SKM-1 (cell line): ENCODE results near the gene TM4SF18.
"Not testable (repeated sequence)": the region's sequence is repeated elsewhere in the genome, so short reads cannot be mapped to it uniquely, and the experiment has no call there.

Experiments
- DNase-seq: peaks from one replicate; lab custom pipeline; 2025; ENCODE audit not compliant: unreplicated experiment; lab: John Stamatoyannopoulos, UW

TM4SF18 gene

DNA sequence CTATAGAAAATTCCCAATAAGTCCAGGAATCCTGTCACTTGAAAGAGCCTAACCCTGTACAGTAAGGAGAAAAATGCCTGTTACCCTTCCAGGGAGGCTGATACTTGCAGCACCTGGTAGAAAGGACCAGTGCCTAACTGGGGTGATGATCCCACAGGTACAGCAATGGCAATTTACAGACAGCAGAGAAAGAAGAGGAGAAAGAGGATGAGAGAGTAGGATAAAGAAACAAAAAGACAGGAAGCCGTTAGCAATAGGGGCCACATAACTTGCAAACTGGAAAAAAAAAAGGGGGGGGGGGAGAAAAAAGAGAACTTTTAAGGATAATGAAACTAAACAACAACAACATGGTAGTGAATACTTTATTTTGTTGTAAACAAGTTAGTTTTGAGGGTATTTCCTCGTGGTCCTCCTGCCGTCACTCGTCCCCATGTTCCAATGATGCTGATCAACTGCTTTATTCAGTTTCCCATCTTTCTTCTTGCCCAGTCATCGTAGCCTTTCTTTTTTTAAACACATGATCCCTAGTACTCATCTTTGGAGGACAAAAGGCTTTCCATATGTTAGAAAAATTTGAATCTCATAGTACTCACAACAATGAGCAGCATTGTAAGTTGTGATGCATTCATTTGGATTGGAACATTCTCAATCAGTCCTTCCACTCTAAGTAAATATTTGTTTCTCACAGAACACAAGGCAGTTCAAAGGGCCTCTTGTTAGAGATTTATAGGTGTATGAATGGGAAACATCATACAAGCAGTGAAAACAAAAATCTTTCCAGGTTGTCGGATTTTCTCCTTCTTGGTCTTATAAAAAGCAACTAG lies 35.5 kb upstream of the TM4SF18 start:
- DNase-seq, result no peak

DNA sequence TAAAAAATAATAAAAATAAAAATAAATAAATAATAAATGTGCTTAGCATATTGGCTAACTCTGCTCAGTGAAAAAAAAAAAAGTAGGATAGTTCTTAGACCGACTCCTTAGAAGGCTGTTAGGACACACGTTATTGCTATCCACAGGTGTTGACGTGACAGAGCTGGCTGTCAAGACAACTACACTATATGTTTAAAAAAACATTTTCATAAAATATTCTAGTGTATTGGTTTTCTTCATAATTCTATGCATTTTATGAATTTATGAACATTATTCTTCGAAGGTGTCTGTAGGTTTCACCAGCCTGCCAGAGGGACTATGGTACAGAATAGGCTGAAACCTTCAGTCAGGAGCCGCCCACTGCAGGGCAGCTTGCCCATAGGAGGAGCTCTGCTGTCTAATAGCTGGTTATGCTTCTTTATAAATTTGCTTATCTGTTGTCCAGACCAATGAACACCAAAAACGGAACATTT lies 34.8 kb upstream of the TM4SF18 start:
- DNase-seq, result no peak

GRCh38 chr3:149366941-149367840 lies 33.8 kb upstream of the TM4SF18 start:
- no peak for DNase-seq

- no peak for DNase-seq
Observed at GRCh38 chr3:149366031-149366430, 32.6 kb upstream of the TM4SF18 start.

DNA sequence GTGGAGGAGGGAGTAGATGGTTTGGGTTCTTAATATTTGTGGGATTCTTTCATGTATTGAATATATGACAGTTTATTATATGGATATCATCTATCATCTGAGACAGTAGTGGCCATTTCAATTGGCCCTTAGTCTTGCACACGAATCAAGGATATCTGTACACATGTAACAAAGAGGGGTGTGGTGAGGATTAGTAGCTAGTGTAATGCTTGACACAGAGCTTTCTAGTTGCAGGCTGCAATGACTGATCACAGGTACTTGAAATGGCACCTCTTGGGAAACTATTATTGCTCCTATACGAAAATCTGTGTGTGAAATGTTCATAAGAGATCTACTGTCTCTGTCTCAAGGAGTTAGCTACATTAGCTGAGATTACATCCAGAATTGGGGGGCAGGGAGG lies 31.2 kb upstream of the TM4SF18 start:
- no peak for DNase-seq

DNA sequence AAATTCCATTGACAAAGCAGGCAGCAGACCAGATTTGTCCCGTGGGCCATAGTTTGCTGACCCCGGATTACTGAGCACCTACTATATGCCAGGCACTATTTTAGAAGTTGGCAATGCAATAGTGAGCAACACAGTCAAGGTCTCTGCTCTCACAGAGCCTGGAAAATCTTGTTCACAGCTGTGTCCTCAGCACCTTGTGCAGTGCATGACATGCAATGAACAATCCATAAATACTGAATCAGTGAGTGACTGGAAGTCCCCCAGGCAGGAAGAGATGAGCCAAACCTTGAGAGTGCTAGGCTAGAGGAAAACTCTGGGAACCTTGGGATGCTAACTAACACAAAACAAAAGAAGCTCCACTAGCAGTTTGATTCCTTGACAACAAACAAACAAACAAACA lies 29.6 kb upstream of the TM4SF18 start:
- DNase-seq, result no peak

- no peak for DNase-seq
Observed at GRCh38 chr3:149362366-149362765, 28.9 kb upstream of the TM4SF18 start.

DNA sequence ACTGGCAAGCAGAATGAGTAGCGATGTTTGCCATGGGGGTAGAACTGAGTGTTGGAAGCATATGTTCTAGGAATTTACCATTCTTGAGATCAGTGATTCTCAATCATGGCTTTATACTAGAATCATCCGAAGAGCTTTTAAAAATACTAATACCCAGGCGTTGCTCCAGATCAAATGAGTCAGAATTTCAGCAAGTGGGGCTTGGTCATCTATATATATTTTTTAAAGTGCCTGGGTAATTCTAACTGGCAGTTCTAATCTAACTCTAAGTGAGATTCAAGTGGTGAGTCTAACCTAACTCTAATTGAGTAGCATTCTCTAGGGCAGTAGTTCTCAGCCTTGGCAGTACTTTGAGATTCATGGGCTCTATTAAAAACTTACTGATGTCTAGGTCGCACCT lies 23.2 kb upstream of the TM4SF18 start:
- DNase-seq, result no peak

GRCh38 chr3:149356044-149356592 lies 22.7 kb upstream of the TM4SF18 start:
- DNase-seq, result no peak

- DNase-seq, result no peak
Observed at GRCh38 chr3:149353581-149354184, 20.2 kb upstream of the TM4SF18 start.

GRCh38 chr3:149352556-149352955 lies 19.1 kb upstream of the TM4SF18 start:
- peak; percentile 47 for DNase-seq

GRCh38 chr3:149343951-149344350 lies 10.5 kb upstream of the TM4SF18 start:
- no peak for DNase-seq

GRCh38 chr3:149342413-149343380 lies 9.3 kb upstream of the TM4SF18 start:
- no peak for DNase-seq

GRCh38 chr3:149340310-149340933 lies 7.0 kb upstream of the TM4SF18 start:
- DNase-seq, result no peak

GRCh38 chr3:149339931-149340309 lies 6.5 kb upstream of the TM4SF18 start:
- DNase-seq, result no peak

DNA sequence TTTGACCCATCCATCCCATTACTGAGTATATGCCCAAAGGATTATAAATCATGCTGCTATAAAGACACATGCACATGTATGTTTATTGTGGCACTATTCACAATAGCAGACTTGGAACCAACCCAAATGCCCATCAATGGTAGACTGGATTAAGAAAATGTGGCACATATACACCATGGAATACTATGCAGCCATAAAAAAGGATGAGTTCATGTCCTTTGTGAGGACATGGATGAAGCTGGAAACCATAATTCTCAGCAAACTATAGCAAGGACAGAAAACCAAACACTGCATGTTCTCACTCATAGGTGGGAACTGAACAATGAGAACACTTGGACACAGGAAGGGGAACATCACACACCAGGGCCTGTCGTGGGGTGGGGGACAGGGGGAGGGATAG lies 4.0 kb upstream of the TM4SF18 start:
- not testable (repeated sequence) for DNase-seq

- DNase-seq, result no peak
Observed at GRCh38 chr3:149336925-149337324, 3.5 kb upstream of the TM4SF18 start.

GRCh38 chr3:149332771-149333170 lies 665 bp downstream of the TM4SF18 start:
- no peak for DNase-seq

DNA sequence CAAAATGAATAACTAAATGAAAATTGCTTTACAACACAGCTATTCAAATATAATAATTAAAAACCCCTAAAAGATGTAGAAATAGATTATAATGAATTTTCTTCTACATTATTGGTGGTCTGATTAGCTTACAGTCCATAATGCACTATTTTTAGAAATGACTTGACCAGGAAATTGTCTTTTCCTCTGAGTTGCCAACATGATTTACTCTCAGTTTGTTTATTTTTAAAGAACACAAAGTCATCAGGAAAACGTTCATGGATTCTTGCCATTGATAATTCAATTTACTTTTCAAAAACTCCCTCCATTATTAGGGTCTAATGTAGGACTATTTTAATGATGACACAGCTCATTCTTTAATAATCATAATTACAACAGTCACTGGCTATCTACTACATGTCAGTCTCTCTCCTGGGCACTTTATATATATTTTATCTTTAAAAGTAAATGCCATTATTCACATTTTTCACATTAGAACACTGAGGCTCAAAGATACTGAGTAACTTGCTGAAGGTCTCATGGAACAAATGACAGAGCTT lies 1.1 kb downstream of the TM4SF18 start:
- no peak for DNase-seq
